ENCODE measurements around the gene P4HB.

- TF ChIP-seq CTCF (IDR thresholded peaks at IDR 0.05 in 4 of 5, conservative IDR thresholded peaks at IDR 0.05 in 1 of 5) (no peak), POLR2A (IDR thresholded peaks at IDR 0.05) (no peak)
Observed at GRCh38 chr17:81849457-81849856, 10.9 kb downstream of the P4HB start.

All from gastrocnemius medialis (tissue), 4 donors.